Measurements from ENCODE around the gene UBAC1.

The UBAC1 gene

DNA sequence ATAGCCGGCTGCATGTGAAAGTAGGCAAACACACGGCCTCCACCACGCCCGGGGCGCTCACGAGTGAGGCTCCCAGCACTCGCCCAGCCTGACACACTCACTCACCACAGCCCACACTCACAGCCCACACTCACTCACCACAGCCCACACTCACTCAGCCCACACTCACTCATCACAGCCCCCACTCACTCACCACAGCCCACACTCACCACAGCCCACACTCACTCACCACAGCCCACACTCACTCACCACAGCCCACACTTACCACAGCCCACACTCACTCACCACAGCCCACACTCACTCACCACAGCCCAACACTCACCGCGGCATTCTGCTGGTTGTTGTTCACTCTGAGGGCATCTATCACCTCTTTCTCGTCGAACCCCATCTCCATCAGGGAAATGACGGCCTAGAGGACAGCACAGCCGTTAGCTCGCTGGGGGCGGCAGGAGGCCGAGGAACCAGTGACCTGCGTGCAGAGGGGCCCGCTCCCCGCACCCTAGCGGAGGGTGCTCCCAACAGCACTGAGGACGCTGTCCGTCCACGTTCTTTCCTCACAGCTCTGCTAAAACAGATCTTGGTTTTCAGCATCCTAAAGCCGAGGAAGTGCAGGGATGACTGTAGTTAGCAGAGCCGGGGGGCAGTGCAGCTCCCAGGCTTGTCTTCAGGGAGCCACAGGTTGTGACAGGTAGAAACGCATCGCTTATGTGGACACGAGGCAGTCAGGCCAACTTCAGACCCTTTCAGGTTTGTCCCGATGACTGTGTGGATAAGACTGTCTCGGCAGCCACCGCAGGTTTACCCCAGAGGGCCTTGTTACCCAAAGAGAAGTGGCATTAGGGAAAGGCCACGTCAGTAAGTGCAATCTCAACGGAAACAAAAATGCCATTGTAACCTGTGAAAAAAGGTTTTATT, 21.6 kb downstream of the UBAC1 start:
- DNase-seq: peak in 2 of 5 donors; percentile 30 to 50

DNA sequence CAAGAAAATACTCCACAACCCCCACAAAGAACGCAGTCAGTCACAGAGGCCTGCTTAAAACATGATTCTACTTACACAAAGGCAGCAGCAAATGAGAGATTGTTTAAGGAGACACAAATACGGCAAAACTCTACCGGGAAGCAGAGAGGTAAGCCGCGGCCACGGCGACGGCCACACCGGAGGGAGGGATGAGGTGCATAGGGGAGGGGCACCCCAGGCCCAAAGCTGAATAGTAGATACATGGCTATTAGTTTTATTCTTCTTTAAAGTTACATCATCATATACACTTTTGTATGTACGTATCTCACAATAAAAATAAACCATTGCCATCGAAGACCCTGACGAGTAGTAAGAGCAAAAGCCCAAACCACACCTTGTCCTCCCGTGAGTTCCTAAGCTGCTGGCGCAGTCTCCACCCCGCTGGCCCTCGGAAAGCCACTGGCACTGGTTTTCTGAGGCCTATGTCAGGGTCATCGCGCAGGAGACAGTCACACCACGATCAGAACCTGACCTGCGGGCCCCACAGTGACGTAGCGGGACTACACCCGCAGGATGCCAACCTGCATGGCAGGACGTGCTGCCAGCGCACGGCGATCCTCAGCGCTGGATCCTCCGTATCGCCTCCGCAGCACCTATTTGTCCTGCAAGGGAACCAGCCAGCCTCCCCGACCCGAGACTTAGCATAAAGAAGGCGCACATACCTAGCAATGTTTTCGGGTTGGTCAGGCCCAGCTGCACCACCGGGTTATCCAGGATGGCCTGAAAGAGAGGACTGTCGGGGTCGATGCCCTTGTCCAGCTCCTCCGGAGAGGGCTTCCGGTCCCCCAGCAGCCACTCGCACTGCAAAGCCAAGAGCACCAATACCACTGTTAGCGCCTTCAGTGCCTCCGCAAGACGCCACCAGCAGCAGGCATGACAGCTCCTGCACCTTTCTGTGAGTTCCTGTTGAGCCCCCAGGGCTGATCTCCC, 23.4 kb downstream of the UBAC1 start:
- DNase-seq: no peak

DNA sequence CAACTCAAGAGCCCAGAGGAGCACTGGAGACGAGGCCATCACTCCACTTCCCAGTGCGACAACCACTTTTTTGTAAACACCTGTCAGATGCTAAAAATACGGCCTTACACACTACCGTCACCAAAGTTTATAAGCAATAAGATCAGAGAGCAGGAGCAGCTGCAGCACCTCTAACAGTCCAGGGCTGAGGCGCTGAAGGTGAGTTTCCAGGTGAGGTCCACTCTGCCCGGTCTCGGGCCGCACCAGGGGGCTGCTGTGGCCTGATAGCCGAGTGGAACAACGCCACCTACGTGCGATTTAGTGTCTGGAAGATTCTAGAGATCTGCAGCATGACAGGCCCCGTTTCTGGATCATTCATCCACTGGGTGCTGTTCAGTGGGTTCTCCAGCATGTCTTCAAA, 28.1 kb downstream of the UBAC1 start:
- DNase-seq: no peak

DNA sequence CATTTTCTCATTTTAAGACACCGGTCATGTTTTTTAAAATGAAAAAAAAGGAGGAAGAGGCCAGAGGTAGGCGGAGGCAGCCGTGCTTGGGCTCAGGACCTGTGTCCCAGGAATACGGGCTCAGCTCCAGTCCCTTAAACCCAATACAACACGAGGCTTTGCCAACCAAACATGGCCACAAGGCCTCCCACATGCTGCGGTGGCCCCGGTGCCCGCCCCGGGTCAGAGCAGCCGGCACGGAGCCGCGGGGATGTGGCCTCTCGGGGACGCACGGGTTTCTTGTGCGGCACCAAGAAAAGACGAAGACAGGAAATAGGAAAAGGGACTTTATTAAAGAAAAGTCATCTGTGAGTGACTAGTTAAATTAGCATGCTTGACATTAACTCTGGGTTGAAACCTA, 28.5 kb downstream of the UBAC1 start:
- DNase-seq: no peak

DNA sequence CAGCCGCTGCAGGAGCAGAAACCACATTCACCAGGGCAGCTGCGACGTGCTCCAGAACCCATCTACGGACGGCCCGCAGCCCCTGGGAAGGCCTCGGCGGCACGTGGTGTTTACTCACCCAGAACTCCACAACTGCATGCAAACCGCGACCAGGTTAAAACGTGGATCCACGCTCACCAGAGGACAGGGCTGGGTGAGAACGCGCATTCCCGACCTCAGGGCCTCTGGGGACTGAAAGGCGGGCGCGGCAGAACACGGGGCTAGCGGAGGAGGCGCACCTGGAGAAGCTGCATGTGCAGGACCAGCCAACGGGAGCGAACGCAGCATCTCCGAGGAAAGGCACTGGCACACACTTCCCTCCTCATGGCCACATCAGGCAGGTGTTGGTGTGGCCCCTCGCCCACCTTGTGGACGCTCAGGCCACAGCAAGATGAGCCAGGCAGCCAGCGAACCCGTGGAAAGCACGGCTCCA, 29.8 kb downstream of the UBAC1 start:
- DNase-seq: no peak

DNA sequence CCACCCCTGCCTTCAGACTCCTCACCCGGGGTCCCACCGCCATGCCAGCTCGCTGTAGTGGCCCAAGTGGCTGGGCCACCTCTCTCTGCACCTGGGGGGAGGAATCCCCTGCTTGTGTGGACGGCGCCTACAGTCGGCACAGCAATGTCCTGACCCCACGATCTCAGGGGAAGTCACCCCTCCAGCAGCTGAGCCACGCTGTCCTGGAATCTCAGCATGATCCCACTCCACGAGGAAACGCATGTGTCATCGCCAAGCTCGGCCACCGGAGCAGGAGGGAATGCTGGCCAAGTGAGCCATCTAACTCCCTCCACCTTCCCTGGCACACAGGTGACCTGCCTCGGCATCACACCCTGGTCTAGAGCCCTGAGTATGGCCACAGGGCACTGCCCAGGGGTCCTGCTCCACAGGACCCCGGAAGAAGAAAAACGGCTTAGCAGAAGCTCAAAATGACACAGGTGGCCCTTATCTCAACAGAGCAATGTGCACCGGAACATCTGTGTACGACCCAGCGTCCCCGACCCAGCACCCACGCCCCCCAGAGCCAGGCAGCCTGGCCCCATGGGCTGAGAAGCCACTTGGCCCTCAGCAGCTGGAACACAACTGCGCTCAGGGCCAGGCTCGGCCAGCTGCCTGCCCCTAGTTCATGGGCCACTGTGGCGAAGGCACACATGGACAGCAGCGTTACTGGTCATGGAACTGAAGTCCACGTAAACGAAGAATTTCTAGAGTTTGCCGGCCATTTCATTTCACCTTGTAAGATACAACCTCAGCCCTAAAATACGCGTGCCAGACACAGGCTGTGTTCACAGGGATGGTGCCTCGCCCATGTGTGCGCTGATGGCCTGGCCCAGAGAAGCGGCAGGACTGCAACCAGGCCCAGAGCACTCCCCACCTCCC, 30.5 kb downstream of the UBAC1 start:
- DNase-seq: no peak

DNA sequence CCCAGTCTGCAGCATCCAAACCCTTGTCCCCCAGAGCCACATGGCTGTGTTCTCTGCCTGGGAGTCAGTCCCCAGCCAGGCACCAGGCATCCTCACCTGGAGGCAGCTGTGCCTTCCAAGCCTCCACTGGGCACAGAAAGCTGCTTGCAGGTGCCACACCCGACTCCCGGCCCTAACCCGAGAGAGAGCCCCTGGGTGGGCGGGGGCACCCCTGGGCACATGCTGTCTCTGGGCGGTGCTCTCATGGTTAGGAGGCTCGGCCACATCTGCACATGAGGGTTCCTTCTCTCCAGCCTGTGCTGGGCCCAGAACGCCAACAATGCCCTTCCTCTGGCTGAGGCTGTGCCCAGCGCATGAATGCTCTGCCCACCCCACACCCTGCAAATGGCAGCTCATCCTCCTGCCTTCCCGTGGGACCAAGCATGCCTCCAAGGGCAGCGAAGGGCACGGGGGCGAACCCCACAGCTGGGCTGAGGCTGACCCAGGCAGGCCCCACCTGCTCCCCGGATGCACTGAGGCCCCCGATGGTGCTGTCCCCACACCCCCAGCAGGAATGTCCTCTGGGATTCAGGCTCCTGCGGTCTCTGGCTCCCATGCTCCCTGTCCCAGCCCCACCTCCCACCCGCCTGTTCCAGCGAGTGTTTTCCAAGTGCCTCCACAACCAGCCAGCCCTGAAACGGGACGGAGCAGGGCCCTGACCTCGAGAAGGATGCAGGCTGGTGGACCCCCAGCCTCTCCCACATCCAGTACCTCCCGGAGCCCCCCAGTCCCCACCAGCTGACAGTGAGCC, 31.3 kb downstream of the UBAC1 start:
- DNase-seq: no peak

DNA sequence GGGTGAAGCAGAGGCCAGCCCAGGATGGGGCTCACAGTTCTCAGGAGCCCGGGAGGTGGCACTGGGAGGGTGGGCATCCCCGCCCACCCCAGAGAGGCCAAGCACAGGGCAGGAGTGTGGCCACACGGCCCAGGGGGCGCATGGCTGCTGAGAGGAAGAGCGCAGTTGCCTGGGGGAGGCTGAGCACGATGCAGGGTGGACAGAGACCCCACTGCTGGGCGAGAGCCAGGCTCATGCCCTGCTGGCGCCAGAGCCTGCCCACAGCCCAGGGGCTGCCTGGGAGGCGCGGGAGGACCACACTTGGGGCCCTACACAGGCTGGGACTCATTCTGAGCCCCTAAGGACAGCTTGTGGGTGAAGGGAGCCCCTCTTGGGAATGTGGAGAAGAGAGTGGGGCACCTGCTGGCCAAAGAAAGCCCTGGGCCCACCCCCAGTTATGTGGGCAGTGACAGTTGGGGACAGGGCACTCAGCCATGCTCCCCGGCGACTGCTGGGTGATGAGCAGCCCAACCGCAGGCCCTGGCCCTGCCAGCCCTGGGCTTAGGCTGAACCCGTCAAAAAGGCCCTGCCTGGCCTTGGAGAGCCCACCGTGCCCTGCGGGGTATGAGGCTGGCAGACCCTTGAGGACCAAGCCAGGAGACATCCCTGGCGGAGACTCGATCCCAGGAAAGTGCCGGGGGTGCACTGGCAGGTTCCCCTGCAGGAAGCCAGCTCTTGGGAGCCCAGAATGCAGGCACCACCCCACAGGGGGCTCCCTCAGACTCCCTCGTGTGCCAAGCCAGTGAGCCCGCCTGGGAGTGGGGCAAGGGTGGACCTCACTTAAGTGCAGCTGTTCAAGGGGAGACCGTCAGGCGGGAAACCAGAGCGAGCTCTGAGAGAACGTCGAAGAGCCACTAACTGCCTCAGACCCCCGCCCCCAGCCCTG, 32.2 kb downstream of the UBAC1 start:
- DNase-seq: no peak

DNA sequence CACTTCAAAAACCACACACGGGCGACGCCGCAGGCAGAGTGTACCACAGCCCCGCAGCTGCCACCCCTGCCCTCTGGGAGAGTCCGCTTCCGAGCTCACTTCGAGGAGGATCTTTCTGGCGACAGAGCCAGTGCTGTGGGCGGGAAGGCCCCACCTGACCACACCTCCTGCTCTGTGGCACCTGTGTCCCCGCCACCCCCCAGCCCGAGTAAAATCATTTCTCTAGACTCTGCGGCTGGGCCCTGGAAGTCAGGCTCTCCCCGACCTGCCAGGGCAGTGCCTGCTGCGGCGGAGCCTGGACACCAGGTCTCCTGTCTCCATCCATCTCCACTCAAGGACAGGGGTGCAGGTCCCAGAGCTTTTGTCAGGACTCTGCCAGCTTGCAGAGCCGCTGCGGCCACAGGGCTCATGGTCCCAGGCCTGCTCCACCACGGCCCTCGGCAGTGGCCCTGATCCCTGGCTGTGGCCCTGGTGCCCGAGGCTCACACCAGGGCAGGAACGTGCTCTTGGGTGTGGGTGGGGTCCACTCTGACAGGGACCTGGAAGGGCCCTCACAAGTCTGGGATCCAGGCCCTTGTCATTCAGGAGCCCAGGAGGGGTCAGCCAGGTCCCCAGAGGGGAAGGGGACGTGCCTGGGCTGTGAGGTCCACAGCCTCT, 33.0 kb downstream of the UBAC1 start:
- no peak for DNase-seq

DNA sequence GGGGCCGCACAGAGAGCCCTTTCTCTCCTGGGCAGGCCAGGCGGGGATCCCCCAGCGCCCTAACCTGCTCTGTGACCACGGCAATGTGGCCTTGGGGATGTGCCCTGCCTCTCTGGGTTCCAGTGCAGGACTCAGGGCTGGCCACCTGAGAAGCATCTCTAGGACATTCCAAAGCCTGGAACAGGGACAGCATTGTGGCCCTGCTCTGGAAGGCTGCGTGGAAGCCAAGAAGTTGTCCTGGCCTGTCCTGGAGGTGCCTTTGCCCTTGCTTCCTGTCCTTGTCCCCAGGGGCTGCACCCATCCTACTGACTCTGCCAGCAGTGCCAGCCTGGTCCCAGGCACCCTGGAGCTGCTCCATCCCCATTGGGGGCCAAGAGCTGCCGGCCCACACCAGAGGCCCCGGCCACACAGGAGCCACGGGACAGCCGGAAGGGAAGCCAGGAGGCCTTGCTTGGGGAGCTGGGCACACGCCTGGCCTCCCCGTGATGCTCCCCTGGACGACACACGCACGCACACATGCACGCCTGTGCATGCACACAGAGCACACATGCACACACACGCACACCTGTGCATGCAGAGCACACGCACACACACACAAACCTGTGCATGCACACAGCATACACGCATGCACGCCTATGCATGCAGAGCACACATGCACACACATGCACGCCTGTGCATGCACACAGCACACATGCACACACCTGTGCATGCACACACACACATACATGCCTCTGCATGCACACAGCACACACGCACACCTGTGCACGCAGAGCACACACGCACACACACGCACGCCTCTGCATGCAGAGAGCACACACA, 33.8 kb downstream of the UBAC1 start:
- no peak for DNase-seq

DNA sequence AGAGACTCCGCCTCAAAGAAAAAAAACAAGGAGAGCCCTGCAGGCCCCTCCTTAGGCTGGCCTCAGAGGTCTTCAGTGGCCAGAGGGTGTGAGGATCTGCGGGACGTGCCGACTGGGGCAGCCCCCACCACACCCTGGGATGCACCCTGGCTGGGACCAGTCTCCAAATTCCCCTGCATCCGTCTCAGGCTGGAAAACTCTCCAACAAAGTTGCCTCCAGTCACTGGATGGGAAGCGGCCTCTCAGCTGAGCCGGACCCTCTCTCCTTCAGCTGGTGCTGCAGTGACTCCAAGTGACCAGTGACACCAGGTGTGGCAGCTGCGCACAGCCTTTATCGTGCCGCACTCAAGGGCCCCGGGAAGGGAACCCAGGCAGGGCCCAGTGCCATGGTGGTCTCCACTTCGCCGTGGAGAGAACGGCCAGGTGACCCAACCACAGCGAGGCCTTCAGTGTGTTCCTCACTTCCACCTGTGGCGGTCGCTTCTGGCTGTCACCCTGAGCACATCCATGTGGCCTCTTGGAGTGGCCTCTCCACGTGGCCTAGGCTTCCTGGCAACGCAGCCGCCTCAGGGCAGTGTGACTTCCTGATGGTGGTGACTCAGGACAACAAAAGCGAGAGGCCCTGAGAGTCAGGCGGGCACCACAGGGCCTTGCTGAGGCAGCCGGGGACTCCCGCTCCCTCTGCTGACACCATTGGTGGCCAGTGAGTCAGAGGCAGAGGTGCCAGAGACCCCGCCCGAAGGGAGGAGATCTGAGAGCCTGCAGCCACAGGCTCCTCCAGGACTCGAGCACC, 34.6 kb downstream of the UBAC1 start:
- DNase-seq: peak in 1 of 5 donors; percentile 85

DNA sequence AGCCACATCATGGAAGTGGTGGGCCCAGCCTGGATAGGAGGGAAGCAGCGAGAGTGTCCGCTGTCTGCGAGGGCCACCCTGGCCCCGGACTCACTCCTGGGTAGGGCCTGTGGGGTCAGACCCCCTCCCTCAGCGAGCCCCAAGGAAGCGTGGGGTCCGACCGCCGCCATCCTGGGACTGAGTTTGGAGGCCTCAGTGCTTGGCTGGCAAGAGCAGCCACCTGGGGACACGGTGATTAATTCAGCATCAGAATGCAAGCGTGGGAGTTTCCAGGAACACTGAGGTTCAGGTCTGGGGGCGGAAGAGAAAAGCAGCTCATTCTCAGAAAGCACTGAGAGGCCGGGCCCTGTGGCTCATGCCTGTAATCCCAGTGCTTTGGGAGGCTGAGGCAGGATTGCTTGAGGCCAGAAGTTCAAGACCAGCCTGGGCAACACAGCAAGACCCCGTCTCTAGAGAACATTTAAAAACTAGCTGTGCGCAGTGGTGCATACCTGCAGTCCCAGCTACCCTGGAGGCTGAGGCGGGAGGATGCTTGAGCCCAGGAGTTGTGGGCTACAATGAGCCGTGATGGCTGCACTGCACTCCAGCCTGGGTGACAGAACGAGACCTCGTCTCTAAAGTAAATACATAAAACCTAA, 35.6 kb downstream of the UBAC1 start:
- DNase-seq: peak in 1 of 5 donors; percentile 63

DNA sequence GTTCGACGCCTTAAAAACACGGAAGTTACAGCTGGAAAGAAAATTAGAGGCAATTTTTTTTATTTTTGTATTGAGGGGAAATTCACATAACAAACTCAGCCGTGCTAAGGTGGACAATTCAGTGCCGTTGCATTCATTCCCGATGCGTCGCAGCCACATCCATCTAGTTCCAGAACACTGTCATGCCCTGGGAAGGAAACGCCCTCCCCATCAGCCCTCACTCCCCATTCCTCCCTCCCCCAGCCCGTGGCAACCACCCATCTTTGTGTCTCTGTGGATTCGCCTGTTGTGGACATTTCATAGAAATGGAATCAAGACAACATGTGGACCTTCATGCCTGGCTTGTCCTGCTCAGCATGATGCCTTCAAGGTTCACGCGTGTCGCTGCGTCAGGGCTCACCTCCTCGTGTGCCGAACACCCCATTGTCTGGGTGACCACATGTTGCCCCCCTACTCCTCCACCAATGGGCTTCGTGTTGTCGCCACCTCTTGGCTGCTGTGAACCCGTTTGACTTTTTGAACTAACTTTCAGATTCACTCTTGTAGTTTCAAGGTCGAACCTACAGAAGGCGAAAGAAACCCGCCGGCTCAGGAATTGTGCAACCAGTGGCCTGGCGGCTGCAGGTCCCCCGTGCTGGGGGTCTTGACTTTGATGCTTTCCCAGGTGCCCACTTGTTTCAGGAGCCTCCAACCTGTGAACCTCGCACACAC, 36.4 kb downstream of the UBAC1 start:
- DNase-seq: no peak

DNA sequence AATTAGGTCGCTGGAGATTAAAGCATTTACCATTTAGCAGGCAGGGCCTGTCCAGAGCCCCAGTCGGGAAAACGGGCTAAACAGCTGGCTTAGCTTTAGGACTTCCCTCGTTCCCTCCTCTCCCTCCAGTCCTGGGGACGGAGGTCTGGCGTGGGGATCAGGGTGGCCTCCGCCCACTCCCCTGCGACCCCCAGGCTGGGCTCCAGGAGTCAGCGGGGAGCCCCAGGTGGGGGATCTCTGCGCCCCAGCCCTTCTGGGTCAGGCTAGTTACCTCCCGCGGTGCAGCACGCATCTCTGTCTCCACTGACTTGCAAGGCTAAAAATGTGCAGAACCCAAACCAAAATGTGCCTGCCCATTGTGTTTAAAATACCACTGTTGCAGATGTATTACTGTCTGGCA, 37.7 kb downstream of the UBAC1 start:
- DNase-seq: no peak

DNA sequence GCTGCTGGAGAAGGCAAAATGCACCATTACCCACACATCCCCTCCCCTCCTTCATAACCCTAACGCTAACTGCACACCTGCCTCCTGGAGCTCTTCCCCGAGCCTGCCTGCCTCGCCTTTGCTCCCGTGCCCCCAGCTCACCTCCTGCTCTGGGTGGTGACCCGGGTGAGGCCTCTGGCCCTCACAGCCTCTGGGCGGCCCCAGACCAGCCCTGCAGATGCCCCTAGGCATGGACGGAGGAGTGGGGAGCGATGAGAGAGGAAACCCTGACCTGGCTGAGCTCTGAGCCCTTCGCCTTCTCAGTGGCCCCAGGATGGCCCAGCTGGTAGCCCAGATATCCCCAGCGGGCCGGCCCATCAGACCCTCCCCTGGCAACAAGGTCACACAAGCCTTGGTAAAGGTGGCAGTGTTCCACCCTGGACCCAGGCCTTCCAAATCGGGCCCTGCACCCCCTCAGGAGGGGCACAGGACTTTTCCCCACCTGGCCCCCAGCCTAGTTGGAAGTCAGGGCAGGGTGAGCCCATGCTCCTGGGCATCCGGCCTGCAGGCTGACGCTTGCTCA, 39.3 kb downstream of the UBAC1 start:
- no peak for DNase-seq

DNA sequence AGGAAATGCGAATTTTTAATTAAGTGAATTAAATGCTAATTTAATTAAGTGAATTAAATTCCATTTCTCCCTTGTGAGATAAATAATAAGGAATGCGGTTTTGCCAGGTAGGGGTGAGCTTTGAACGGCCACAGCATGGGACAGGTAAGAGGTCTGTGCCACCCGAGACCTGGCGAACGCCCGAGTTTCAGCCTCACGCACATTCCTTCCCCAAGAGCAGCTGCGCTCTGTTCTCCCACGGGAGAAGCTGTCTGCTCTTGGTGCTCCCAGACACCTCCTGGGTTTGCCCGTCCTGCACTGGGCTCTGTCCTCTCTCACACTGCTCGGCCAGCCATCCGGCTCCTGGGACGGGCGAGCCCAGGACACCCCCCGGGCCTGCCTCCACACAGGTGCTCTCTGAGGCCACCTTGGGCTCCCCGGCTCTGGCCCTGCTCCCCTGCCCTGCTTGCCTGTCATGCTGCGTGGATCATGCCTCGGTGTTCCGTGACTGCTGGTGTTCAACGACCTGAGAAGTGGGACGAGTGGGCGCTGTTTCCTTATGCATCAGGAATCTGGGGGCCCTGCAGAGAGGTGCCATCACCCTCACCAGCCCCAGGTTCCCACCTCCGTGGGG, 40.1 kb downstream of the UBAC1 start:
- DNase-seq: no peak

Data from T-helper 1 cell (primary cell).